GM20000 (cell line): Measurements from ENCODE around the gene HNRNPLL.

Experiments
- DNase-seq: peaks from one replicate; pipeline ENCODE4 v3.0.0; 2012; ENCODE audit warnings: low spot score
- CTCF ChIP-seq: IDR thresholded peaks from 2 replicates; pipeline ENCODE4 v1.5.1; 2012; ENCODE audit warnings: mild to moderate bottlenecking, control low read depth; ENCODE audit errors: extremely low read depth, missing control alignments

The HNRNPLL gene

GRCh38 chr2:38526195-38526594 is 76.5 kb downstream of the HNRNPLL start:
- no peak for DNase-seq
- no peak for TF ChIP-seq CTCF

GRCh38 chr2:38524580-38524979 is 78.1 kb downstream of the HNRNPLL start:
- TF ChIP-seq CTCF = no peak
- DNase-seq = no peak

GRCh38 chr2:38523728-38524437 is 78.8 kb downstream of the HNRNPLL start:
- DNase-seq = no peak
- no peak for TF ChIP-seq CTCF

- DNase-seq = no peak
- TF ChIP-seq CTCF = no peak
Measured at GRCh38 chr2:38522754-38523349, 79.9 kb downstream of the HNRNPLL start.

DNA sequence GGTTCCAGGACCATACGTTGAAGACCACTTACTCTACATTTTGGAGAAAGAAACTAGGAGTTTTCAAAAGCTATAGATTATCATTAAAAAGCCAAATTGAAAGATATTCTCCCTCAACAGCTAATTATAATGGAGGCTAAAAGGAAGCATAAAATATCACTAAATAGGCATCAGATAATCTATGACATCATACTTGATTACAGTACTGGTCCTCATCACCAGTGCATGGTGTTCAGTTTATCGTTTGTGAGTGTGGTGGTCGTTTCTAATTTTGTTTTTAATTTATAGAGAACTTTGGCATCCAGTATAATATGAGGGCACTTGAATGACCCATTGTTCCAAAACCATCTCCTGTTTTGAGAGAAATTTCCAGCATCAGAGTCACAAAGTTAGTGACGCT is 80.9 kb downstream of the HNRNPLL start:
- no peak for TF ChIP-seq CTCF
- DNase-seq = no peak

GRCh38 chr2:38517284-38517683 is 85.4 kb downstream of the HNRNPLL start:
- DNase-seq = no peak
- TF ChIP-seq CTCF = no peak

GRCh38 chr2:38516526-38516925 is 86.2 kb downstream of the HNRNPLL start:
- no peak for TF ChIP-seq CTCF
- no peak for DNase-seq
